Coronary artery (tissue), 2 donors: Measurements from ENCODE around the gene GALNT17.

ENCODE experiments used
- DNase-seq: peaks from one replicate; pipeline ENCODE4 v3.0.0-alpha.2; 2017; ENCODE audit warnings: low spot score
- H3K27ac ChIP-seq, 2 donors: fragments of 200-600 bp; sonication (generic); one replicate each; pipeline ENCODE4 v1.5.1; 2016 to 2019
- H3K4me3 ChIP-seq: fragments of 200-600 bp; sonication (generic); 2 replicates; pipeline ENCODE4 v1.5.1; 2016; ENCODE audit warnings: mild to moderate bottlenecking, moderate library complexity
- TF ChIP-seq, protein P1 (sequence below): fragments of 200-600 bp; sonication (generic); IDR thresholded peaks from one replicate; pipeline ENCODE4 v1.5.1; 2019; ENCODE audit warnings: antibody characterized with exemption

GALNT17 gene

DNA sequence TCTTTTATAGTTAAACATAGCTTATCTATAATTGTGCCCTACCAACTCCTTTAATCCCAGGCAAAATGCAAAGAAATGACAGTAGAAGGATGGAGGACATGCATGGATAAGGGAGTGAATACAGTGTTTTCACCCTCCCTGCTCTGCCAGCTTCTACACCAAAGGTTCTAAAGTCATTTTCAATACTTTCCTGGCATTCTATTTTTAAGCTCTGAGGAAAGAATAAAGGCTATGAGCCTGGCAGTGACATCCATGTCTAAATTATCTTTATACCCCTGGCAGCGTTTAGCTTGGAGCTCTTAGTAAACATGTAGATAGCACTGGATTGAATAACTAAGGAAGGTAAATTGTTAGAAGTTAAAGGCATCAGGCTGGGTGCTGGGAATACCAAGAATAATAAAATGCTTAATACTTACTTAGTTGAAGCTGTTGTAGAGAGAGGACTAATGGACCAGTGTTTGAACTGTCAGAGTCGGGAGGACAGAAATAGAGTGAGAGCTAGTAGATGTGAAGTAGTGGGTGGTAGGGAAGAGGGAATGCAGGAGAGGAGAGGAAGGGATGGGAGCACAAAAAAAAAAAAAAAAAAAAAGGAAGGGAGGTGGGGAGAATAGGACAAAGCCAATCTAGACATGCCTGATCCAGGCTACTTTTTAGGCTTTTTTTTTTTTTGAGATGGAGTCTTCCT is 518.9 kb downstream of the GALNT17 start:
- TF ChIP-seq, protein P1, sequence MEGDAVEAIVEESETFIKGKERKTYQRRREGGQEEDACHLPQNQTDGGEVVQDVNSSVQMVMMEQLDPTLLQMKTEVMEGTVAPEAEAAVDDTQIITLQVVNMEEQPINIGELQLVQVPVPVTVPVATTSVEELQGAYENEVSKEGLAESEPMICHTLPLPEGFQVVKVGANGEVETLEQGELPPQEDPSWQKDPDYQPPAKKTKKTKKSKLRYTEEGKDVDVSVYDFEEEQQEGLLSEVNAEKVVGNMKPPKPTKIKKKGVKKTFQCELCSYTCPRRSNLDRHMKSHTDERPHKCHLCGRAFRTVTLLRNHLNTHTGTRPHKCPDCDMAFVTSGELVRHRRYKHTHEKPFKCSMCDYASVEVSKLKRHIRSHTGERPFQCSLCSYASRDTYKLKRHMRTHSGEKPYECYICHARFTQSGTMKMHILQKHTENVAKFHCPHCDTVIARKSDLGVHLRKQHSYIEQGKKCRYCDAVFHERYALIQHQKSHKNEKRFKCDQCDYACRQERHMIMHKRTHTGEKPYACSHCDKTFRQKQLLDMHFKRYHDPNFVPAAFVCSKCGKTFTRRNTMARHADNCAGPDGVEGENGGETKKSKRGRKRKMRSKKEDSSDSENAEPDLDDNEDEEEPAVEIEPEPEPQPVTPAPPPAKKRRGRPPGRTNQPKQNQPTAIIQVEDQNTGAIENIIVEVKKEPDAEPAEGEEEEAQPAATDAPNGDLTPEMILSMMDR, result no peak
- DNase-seq, result no peak
- H3K27ac ChIP-seq, result no peak overlapping the region
- H3K4me3 ChIP-seq, result no peak overlapping the region

DNA sequence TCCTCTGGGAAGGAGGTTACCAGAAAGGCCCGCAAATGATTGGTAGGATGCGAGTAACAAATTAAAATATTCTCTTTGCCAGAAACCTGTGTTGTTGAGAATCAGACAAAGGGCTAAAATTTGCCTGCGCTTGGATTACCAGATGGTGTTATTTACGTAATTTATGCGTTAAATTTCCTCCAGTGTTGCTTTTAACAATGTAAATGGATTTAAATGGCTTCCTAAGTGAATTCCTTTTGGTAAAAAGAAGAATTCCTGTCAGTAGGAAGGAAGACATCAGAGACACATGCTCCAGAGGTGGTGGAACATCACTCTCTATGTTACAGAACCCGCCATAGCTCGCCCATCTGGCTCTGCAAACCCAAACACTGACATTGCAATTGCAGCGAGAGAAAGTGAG is 520.6 kb downstream of the GALNT17 start:
- no peak overlapping the region for H3K4me3 ChIP-seq
- no peak for DNase-seq

DNA sequence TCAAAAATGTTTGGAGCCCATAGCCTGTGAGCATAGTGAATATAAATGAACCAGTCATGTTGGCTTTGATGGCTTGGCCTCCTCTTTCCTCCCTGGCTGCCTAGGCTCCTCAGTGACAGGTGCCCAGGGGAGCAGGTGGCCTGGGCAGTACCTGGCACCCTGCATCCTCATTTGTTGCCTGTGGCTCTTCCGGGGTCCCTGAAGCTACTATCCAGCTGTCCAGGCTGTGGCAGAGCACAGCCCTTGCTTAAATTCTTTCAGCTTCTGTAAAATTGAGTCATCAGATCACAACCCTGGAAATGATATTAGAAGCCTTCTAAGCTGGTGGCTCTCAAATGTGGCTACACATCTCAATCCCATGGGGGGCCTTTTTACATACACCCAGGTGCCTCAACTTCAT is 525.4 kb downstream of the GALNT17 start:
- no peak for DNase-seq
- Histone ChIP-seq H3K27ac (no peak overlapping the region), H3K4me3 (no peak overlapping the region)
- TF ChIP-seq, protein P1, result no peak

More for the DNA sequence above, 520.6 kb downstream of the GALNT17 start:
- TF ChIP-seq, protein P1, result no peak
- H3K27ac ChIP-seq, result no peak overlapping the region

DNA sequence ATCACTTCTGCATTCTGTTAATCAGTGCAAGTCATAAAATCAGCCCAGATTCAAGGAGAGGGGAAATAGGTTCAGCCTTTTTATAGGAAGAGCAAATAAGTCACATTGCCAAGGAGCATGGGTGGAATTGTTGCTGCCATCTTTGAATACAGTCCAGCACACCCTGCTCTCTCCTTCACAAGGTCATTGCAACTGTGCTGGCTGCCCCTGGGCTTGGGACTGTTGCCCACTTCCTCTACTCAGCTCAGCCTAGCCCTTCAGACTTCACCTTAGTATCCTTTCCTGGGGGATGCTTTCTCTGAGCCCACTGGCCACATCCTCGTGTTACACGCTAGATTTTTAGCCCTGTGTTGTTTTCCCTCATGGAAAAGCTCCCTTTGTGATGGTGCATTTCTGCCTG is 527.7 kb downstream of the GALNT17 start:
- no peak overlapping the region for H3K4me3 ChIP-seq
- TF ChIP-seq, protein P1, result no peak
- no peak overlapping the region for H3K27ac ChIP-seq
- no peak for DNase-seq

DNA sequence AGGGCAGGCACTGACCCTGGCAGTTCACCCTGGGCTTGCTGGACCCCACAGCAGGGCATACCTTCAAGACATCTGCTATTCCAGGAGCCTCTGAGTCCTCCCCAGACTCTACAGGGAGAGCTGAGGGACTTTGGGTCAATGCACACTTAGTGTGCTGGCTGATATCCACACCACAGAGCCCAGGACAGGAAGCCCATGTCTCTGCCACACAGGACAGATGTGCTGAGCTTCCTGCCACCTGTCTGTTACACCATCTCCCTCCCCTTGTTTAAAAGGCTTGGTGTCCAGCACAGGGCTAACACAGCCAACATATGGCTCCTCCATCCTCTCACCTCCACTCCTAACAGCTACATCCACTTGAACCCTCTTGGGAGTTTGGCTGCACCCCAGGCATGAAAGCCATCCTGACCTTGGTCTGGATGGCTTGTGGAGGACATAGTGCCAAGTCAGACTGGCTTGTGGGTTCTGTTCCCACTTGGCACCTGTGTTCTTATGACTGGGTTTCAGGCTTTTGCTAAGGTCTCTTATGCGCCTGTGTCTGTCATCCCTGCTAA is 529.8 kb downstream of the GALNT17 start:
- H3K4me3 ChIP-seq, result no peak overlapping the region
- TF ChIP-seq, protein P1, result no peak
- no peak for DNase-seq
- H3K27ac ChIP-seq, result no peak overlapping the region

DNA sequence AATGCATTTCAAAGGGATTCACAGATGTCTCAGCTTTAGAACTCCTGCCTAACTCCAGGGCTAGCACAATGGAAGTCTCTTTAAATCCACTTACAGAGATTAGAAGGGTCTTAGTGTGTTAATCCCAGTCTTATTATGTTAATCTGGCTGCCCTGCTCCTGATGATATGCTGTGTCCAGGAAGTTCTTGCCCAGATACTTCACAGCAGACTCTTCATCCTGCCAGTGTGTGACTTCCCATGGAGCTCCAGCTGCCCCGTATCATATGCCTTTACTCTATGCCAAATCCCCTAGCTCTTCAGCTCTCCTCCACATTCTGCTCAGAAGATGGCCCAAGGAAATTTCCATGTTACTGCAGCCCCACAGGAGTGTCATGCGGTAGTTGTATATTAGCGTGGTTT is 533.8 kb downstream of the GALNT17 start:
- Histone ChIP-seq H3K4me3 (no peak overlapping the region), H3K27ac (no peak overlapping the region)
- TF ChIP-seq, protein P1, result no peak
- no peak for DNase-seq

DNA sequence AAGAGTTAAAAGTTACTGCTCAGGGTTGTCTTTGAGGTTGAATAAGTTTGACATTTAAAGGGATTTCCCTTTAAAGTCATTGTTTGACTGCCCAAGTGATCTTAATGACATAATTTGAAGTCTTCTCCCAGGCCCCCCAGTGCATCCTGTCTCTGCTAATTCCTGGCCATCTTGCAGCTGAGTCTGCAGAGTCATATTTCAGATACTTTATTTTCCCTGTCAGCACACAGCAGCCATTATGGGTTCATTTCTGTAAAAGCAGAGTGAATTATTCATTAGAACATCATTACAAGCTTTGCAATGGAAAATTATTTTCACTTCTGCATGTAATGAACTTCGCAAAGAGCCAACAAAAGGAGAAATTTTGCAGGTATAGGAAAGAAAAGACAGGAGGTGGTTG is 536.6 kb downstream of the GALNT17 start:
- TF ChIP-seq, protein P1, result no peak
- H3K27ac ChIP-seq, result no peak overlapping the region
- no peak for DNase-seq

More for the DNA sequence above, 536.6 kb downstream of the GALNT17 start:
- no peak overlapping the region for H3K4me3 ChIP-seq
